ENCODE results near the gene DNAJB7.

The DNAJB7 gene

DNA sequence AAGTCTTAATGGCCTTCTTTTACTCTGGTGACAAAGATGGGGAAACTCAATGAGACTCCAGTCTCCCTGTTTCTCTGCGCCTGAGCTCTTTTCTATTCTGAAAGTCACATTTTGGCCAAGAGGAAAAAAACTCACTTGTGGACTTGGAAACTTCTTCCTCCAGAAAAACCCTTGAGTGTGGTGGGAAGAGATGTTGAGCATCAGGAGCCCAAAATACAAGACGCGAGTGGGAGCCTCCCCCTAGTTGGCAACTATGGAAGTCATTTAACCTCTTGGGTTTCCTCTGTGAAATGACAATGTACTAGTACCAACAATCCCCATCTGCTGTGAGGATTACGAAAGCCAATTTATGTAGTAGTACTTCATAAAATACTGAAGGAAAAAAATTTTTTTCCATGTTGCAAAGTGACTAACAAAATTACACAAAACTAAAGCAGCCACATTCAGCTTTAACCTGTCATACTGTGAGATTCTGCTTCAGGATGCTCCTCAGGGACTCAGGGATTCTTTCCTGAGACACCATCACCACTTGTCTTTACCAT, 42.2 kb downstream of the DNAJB7 start:
- peak overlapping the region; percentile 94 for H3K4me3 ChIP-seq (ENCODE audit: low read length)
- TF ChIP-seq, protein P1, sequence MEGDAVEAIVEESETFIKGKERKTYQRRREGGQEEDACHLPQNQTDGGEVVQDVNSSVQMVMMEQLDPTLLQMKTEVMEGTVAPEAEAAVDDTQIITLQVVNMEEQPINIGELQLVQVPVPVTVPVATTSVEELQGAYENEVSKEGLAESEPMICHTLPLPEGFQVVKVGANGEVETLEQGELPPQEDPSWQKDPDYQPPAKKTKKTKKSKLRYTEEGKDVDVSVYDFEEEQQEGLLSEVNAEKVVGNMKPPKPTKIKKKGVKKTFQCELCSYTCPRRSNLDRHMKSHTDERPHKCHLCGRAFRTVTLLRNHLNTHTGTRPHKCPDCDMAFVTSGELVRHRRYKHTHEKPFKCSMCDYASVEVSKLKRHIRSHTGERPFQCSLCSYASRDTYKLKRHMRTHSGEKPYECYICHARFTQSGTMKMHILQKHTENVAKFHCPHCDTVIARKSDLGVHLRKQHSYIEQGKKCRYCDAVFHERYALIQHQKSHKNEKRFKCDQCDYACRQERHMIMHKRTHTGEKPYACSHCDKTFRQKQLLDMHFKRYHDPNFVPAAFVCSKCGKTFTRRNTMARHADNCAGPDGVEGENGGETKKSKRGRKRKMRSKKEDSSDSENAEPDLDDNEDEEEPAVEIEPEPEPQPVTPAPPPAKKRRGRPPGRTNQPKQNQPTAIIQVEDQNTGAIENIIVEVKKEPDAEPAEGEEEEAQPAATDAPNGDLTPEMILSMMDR (conservative IDR thresholded peaks at IDR 0.05; ENCODE audit: low read depth, low read length) = no peak
- no peak for DNase-seq (ENCODE audit: low read depth)

DNA sequence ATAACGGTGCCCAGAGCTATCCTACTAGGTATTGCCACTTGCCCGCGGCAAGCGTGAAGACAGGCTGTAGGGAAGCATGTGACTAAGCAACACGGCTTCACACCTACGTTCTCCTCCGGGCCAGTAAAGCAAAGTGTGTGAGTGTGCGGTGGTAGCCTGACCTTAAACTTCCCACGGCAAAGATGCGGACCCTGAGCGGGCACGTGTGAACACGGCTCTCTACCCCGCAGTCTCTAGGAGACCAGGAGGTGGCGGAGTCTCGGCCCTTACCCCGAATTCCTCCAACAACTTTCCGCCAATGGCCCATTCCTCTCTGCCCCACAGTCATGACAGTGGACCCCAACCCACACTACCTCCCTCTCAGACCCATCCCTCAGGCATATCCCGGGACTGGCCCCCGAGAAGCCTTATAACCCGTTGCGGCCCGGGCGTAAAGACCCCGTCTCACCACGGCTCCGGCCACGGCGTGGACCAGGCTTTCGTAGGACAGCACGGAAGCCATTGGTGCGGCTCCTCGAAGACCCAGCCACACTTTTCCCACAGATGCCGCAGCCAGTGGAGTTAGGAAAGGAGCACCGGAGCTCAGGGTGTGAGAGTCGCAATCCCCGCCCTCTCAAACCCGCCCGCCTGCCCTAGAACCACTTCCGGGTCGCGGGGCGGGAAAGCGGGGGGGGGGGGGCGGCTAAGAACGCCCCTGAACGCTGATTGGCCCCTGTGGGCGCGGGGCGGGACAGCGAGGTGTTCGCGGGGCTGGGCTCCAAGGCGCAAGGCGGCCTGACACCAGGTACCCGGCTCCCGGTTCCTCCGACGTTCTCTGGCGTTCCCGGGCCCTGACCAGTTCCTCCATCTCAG, 42.9 kb downstream of the DNAJB7 start, which contains the start of gene SLC25A17:
SLC25A17 (minus strand) TSS at position 600 of the 852 bp plus-strand sequence; CDS start at position 502, 98 bp downstream.
- DNase-seq (ENCODE audit: low read depth) = peak; percentile 53
- H3K4me3 ChIP-seq (ENCODE audit: low read length) = peak within 1 kb of the TSS; percentile 94
- TF ChIP-seq, protein P1 (conservative IDR thresholded peaks at IDR 0.05; ENCODE audit: low read depth, low read length) = peak; percentile 54

DNA sequence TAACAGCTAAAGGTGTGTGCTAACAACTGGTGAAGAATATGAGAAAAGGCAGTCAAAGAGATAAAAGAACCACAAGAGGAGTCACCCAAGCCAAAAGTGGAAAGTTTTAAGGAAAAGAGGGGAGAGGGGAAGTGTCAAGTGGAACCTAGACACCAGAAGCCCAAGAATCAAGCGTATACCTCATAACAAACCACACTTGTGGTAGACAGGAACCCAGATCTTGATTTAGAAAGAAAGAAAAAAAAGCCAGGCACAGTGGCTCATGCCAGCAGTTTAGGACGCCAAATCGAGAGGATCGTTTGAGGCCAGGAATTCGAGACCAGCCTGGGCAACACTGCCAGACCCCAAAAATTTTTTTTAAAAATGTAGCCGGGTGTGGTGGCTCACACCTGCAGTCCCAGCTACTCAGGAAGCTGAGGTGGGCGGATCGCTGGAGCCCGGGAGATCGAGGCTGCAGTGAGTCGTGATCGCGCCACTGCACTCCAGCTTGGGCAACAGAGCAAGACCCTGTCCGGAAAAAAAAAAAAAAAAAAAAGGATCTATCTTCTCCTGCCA, 43.6 kb downstream of the DNAJB7 start:
- TF ChIP-seq, protein P1 (conservative IDR thresholded peaks at IDR 0.05; ENCODE audit: low read depth, low read length) = no peak
- no peak for DNase-seq (ENCODE audit: low read depth)
- H3K4me3 ChIP-seq (ENCODE audit: low read length) = peak overlapping the region; percentile 94

DNA sequence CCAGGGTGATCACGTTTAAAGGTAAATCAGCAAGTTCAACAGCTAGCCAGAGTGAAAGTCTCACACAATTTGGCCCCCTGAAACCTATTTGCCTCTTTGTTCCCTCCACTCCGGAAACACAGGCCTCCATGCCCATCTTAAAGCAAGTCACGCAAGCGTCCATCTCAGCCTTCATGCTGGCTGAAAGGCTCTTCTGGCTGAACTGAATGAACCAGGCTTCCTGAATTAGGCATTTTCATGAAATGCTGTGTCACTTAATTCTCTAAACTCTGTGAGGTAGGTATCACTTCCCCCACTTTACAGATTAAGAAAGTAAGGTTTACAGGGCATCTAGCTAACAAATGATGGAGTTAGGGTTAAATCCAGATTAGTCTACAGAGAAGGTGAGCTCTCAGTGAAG, 44.2 kb downstream of the DNAJB7 start:
- DNase-seq (ENCODE audit: low read depth) = no peak
- H3K4me3 ChIP-seq (ENCODE audit: low read length) = no peak overlapping the region
- TF ChIP-seq, protein P1 (conservative IDR thresholded peaks at IDR 0.05; ENCODE audit: low read depth, low read length) = no peak

DNA sequence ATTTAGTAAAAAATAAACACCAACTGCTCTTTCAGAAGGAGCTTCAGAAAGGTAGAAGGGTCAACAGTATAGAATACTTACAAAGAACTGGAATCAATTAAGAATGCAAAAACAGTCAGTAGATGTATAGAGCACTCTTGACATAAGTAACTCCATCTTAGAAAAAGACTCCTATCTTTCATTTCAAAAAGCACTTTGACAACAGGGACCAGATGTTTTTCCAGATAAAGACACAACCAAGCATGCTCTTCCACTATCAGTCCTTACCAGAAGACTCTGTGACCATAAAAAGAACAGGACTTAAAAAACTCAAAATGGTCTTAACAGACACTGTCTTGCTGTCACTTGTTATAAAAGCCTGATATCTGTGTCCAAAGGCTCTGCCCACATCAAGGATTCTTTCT, 48.0 kb downstream of the DNAJB7 start:
- no peak for DNase-seq (ENCODE audit: low read depth)
- H3K4me3 ChIP-seq (ENCODE audit: low read length) = no peak overlapping the region
- TF ChIP-seq, protein P1 (conservative IDR thresholded peaks at IDR 0.05; ENCODE audit: low read depth, low read length) = no peak

Measured in retinal pigment epithelial cell (primary cell).